ENCODE results near the gene ST6GAL2.

Gene ST6GAL2, protein sequence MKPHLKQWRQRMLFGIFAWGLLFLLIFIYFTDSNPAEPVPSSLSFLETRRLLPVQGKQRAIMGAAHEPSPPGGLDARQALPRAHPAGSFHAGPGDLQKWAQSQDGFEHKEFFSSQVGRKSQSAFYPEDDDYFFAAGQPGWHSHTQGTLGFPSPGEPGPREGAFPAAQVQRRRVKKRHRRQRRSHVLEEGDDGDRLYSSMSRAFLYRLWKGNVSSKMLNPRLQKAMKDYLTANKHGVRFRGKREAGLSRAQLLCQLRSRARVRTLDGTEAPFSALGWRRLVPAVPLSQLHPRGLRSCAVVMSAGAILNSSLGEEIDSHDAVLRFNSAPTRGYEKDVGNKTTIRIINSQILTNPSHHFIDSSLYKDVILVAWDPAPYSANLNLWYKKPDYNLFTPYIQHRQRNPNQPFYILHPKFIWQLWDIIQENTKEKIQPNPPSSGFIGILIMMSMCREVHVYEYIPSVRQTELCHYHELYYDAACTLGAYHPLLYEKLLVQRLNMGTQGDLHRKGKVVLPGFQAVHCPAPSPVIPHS

DNA sequence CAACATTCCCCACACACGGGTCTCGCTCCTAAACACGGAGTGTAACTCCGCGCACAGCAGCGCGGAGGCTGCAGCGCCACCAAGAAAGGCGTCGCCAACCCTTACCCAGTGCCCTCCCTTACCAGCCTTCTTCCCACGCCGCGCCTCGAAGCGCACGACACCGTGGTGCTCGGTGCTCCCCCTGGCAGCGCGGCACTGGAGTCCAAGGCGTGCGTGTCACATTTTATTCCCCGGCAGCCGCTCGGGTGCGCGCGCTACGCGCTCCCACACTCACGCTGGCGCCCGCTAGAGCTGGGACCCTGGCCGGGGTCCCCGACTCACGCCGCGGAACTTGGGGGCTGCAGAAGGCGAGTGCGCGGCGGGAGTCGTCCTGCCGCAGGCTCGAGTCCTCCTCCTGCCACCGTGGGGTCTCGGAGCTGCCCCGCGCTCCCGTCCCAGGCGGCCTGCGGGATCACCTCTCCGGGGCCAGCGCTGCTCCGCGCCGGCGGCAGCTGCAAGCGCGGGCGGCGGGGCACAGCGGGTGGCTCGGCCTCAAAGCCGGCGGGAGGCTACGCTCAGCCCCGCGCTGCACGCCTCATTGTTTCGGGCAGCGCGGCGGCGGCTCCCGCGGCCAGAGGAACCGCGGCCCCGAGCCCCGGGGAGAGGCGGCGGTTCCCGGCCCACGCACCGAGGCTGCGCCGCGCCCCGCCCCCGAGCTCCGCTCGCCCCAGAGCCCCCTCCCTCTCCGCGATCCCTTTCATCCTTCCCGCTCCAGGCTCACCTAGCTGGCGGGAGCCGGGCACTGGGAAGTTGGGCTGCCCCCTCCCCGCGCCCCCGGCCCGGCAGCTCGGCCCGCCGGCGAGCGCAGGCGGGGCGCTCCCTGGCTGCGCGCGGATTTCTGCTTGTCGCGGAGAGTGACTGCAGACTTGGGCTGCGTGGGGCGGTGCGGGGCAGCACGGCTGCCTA is at the start of gene ST6GAL2:
Gene ST6GAL2 (minus strand): TSS at position 197 of the 945 bp plus-strand sequence. CDS start 42,190 bp downstream, outside the sequence.
- H3K4me3 ChIP-seq (ENCODE audit: low read depth, low read length), result no peak within 1 kb of the TSS
- TF ChIP-seq, protein P1, sequence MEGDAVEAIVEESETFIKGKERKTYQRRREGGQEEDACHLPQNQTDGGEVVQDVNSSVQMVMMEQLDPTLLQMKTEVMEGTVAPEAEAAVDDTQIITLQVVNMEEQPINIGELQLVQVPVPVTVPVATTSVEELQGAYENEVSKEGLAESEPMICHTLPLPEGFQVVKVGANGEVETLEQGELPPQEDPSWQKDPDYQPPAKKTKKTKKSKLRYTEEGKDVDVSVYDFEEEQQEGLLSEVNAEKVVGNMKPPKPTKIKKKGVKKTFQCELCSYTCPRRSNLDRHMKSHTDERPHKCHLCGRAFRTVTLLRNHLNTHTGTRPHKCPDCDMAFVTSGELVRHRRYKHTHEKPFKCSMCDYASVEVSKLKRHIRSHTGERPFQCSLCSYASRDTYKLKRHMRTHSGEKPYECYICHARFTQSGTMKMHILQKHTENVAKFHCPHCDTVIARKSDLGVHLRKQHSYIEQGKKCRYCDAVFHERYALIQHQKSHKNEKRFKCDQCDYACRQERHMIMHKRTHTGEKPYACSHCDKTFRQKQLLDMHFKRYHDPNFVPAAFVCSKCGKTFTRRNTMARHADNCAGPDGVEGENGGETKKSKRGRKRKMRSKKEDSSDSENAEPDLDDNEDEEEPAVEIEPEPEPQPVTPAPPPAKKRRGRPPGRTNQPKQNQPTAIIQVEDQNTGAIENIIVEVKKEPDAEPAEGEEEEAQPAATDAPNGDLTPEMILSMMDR (IDR thresholded peaks at IDR 0.05; ENCODE audit: low read depth, low read length), result no peak

DNA sequence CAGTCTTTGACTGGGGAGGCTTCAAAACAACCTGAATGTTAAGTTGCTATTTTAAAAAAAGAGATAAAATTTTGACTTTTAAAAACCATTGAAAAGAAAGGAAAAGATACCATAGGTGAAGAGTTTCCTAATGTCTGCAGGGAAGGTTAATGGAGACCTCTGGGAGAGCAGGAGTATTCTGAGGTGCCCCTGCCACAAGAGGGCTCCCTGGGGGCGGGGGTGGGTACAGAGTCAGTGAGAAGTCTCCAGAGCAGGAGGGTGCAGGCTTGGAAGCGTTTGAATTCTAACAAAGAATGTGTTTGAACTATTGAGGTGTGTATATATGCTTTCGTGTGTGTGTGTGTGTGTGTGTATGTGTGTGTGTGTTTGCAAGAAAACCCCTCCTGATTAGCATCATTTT is 46.7 kb upstream of the ST6GAL2 start:
- TF ChIP-seq, protein P1 (IDR thresholded peaks at IDR 0.05; ENCODE audit: low read depth, low read length), result no peak
- H3K4me3 ChIP-seq (ENCODE audit: low read depth, low read length), result no peak overlapping the region

DNA sequence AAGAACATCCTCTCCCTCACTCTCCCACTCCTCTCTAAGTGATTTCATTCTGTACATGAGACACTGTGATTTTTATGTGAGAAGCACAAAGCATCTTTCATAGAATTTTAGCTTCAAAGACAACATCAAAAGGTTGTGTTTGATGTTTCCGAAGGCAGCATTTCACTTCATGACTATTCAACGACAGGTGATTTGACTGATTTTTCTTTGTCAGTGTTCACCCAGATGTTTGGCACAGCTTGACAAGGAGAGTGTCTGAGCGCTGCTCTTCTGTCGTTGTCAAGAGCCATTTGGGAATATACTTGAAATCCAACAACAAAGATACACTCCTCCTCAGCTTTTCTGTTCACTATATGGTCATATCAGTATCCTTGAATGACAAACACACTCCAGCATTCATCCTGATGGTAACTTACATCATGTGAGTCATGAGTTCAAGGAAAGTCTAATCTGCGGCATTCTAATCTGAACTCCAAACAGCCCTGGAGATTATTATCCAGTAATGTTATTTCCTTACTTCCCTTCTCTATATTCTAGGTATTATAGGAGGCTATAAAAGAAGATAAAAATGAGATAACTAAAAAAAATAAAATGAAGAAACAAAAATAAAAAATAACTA is 45.9 kb upstream of the ST6GAL2 start:
- no peak overlapping the region for H3K4me3 ChIP-seq (ENCODE audit: low read depth, low read length)
- TF ChIP-seq, protein P1 (IDR thresholded peaks at IDR 0.05; ENCODE audit: low read depth, low read length), result no peak

DNA sequence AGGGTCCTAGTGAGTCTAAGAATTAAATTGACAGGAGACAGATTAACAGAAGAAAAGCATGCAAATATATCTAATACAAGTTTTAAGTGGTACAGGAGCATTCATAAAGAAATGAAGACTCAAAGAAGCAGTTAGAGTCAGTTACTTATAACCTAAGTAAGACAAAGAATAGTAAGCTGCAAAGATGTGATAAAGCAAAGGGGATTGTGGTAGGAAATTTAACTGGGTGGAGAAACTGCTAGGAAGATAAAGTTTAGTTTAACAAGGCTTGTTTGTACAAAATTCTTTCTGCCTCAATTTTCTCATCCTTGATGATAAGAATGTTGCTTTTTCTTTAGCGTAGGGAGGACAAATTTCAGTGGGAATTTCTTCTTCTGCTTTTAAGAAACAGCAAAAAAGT is 35.5 kb upstream of the ST6GAL2 start:
- no peak overlapping the region for H3K4me3 ChIP-seq (ENCODE audit: low read depth, low read length)
- TF ChIP-seq, protein P1 (IDR thresholded peaks at IDR 0.05; ENCODE audit: low read depth, low read length), result no peak

DNA sequence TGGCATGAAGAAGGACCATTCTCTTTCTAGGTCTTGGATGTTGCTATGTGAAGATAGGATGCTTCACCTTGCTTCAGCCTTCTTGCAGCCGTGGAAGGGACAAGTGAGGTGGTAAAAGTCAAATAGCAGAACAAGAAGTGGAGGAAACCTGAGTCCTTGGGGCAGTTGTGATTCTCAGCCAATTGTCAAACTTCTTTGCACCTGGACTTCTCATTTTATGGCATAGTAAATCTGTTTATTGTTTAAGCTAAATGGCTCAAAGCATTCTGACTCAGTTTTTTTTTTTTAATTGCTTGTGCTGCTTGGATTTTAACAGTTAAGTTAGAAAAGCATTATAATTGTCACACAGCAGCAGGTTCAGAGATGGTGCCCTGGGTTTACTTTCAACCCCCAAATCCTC is 33.0 kb upstream of the ST6GAL2 start:
- TF ChIP-seq, protein P1 (IDR thresholded peaks at IDR 0.05; ENCODE audit: low read depth, low read length), result no peak
- H3K4me3 ChIP-seq (ENCODE audit: low read depth, low read length), result no peak overlapping the region

DNA sequence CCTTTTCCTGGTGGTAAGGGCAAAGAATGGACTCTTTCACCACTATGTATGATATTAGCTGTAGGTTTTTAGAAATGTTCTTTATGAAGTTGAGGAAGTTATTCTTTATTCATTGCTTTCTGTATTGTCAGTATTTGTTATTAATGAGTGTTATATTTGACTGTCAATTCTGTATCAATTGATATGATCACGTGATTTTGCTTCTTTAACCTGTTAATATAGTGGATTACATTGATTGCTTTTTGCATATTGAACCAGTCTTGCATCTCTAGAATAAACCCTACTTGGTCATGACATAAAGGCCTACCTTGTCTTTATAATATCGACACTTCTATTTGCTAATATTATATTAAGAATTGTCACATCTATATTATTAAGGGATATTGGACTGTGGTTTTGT is 18.3 kb upstream of the ST6GAL2 start:
- TF ChIP-seq, protein P1 (IDR thresholded peaks at IDR 0.05; ENCODE audit: low read depth, low read length), result no peak
- H3K4me3 ChIP-seq (ENCODE audit: low read depth, low read length), result no peak overlapping the region

All from WI38 (cell line).